ENCODE data around the gene ZNF71.

DNA sequence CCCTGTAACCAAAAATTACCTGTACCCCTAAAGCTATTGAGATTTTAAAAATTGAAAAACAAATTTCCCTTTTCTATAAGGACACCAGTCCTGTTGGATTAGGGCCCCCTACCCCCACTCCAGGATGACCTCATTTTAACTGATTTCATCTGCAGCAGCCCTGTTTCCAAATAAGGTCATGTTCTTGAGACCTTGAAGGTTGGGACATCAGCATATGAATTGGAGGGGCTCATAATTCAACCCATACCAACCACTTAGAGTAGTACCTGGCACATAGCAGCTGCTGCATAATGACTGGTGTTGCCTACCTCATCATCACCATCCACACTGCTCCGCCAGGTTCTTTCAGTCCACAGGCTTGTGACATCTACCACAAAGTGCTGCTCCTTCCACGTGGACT is 17.6 kb downstream of the ZNF71 start:
- TF ChIP-seq, protein P1, sequence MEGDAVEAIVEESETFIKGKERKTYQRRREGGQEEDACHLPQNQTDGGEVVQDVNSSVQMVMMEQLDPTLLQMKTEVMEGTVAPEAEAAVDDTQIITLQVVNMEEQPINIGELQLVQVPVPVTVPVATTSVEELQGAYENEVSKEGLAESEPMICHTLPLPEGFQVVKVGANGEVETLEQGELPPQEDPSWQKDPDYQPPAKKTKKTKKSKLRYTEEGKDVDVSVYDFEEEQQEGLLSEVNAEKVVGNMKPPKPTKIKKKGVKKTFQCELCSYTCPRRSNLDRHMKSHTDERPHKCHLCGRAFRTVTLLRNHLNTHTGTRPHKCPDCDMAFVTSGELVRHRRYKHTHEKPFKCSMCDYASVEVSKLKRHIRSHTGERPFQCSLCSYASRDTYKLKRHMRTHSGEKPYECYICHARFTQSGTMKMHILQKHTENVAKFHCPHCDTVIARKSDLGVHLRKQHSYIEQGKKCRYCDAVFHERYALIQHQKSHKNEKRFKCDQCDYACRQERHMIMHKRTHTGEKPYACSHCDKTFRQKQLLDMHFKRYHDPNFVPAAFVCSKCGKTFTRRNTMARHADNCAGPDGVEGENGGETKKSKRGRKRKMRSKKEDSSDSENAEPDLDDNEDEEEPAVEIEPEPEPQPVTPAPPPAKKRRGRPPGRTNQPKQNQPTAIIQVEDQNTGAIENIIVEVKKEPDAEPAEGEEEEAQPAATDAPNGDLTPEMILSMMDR (conservative IDR thresholded peaks at IDR 0.05 in 1 of 2, IDR thresholded peaks at IDR 0.05 in 1 of 2; ENCODE audit: low read depth in 1 of 2, low read length in 2 of 2), result no peak
- no peak for TF ChIP-seq EZH2 (IDR thresholded peaks at IDR 0.05; ENCODE audit: low read length, missing control alignments)

Data from fibroblast of lung (primary cell).